Measurements from ENCODE around the gene DNASE1L2. TPM values are rescaled to one million over a fixed set of nuclear protein-coding genes. Genes with fewer than 3 reads are reported as not detected.

DNASE1L2 gene
- total RNA-seq, 2 donors from 2014 or later = 0.35 to 1.3 TPM

GRCh38 chr16:2204416-2205103 lies 31.7 kb upstream of the DNASE1L2 start:
- Histone ChIP-seq H3K4me3 (ENCODE audit: low read length) (peak overlapping the region; percentile 90), H3K36me3 (ENCODE audit: control insufficient read depth, insufficient read depth, low read length) (peaks cover 15% of the 10 kb centered on the region), H3K4me1 (ENCODE audit: control insufficient read depth, insufficient read depth, low read length) (no peaks in the 10 kb centered on the region), H3K27ac (ENCODE audit: low read depth, low read length) (no peak overlapping the region), H3K27me3 (ENCODE audit: control insufficient read depth, insufficient read depth, low read length, poor library complexity, severe bottlenecking) (peaks cover 10% of the 10 kb centered on the region), H3K9ac (ENCODE audit: extremely low read depth, low read length, poor library complexity, severe bottlenecking) (peak overlapping the region; percentile 55), H3K9me3 (ENCODE audit: control insufficient read depth, low read length) (no peaks in the 10 kb centered on the region)
- Mint-ChIP-seq H3K4me1 (peaks cover 2% of the 10 kb centered on the region), H3K9me3 (peaks cover 5% of the 10 kb centered on the region), H3K27me3 (ENCODE audit: insufficient read depth) (peaks cover 35% of the 10 kb centered on the region), H3K27ac (no peak overlapping the region), H3K36me3 (ENCODE audit: low read depth) (peaks cover 21% of the 10 kb centered on the region), H3K4me3 (peak overlapping the region; percentile 68)
- no peak for TF ChIP-seq CTCF (conservative IDR thresholded peaks at IDR 0.05)
- no peak for DNase-seq
- whole genome bisulfite sequencing, 2 experiments (ENCODE audit: insufficient coverage in 1 of 2, insufficient read length in 1 of 2) = 84 to 96% methylated on average over 10 to 13 of the region's 13 CpGs

- Histone ChIP-seq H3K9ac (ENCODE audit: extremely low read depth, low read length, poor library complexity, severe bottlenecking) (peak within 1 kb of the TSS; percentile 55), H3K4me1 (ENCODE audit: control insufficient read depth, insufficient read depth, low read length) (no peaks in the 10 kb centered on the region), H3K36me3 (ENCODE audit: control insufficient read depth, insufficient read depth, low read length) (peaks cover 15% of the 10 kb centered on the region), H3K27ac (ENCODE audit: low read depth, low read length) (peak within 1 kb of the TSS; percentile 68), H3K27me3 (ENCODE audit: control insufficient read depth, insufficient read depth, low read length, poor library complexity, severe bottlenecking) (peaks cover 5% of the 10 kb centered on the region), H3K9me3 (ENCODE audit: control insufficient read depth, low read length) (no peaks in the 10 kb centered on the region), H3K4me3 (ENCODE audit: low read length) (peak within 1 kb of the TSS; percentile 90)
- Mint-ChIP-seq H3K9me3 (peaks cover 5% of the 10 kb centered on the region), H3K27me3 (ENCODE audit: insufficient read depth) (peaks cover 28% of the 10 kb centered on the region), H3K4me1 (peaks cover 2% of the 10 kb centered on the region), H3K27ac (peak within 1 kb of the TSS; percentile 75), H3K36me3 (ENCODE audit: low read depth) (peaks cover 21% of the 10 kb centered on the region), H3K4me3 (peak within 1 kb of the TSS; percentile 68)
- peak; percentile 43 for TF ChIP-seq CTCF (conservative IDR thresholded peaks at IDR 0.05)
- peak; percentile 92 for DNase-seq
- WGBS, 2 experiments (ENCODE audit: insufficient coverage in 1 of 2, insufficient read length in 1 of 2) = 1% methylated on average over 33 to 93 of the region's 93 CpGs
Measured at GRCh38 chr16:2205104-2205966, 30.9 kb upstream of the DNASE1L2 start, which contains the start of gene MLST8. MLST8 (plus strand) TSS chr16:2205454; CDS start chr16:2206086, 632 bp downstream.

- Mint-ChIP-seq H3K9me3 (peaks cover 5% of the 10 kb centered on the region), H3K27ac (peak overlapping the region; percentile 61), H3K27me3 (ENCODE audit: insufficient read depth) (peaks cover 22% of the 10 kb centered on the region), H3K4me1 (peaks cover 2% of the 10 kb centered on the region), H3K36me3 (ENCODE audit: low read depth) (peaks cover 21% of the 10 kb centered on the region), H3K4me3 (peak overlapping the region; percentile 68)
- Histone ChIP-seq H3K4me3 (ENCODE audit: low read length) (peak overlapping the region; percentile 90), H3K27ac (ENCODE audit: low read depth, low read length) (no peak overlapping the region), H3K36me3 (ENCODE audit: control insufficient read depth, insufficient read depth, low read length) (peaks cover 15% of the 10 kb centered on the region), H3K9me3 (ENCODE audit: control insufficient read depth, low read length) (no peaks in the 10 kb centered on the region), H3K27me3 (ENCODE audit: control insufficient read depth, insufficient read depth, low read length, poor library complexity, severe bottlenecking) (no peaks in the 10 kb centered on the region), H3K4me1 (ENCODE audit: control insufficient read depth, insufficient read depth, low read length) (no peaks in the 10 kb centered on the region), H3K9ac (ENCODE audit: extremely low read depth, low read length, poor library complexity, severe bottlenecking) (peak overlapping the region; percentile 15)
- TF ChIP-seq CTCF (conservative IDR thresholded peaks at IDR 0.05) = no peak
- no peak for DNase-seq
- 0 to 26% methylated on average over 2 to 16 of the region's 16 CpGs for WGBS, 2 experiments (ENCODE audit: insufficient coverage in 1 of 2, insufficient read length in 1 of 2)
Measured at GRCh38 chr16:2205967-2206313, 30.3 kb upstream of the DNASE1L2 start.
